Cardiac muscle cell (in vitro differentiated cells and primary cell): Measurements from ENCODE around the gene HES7. TPM values are rescaled to one million over a fixed set of nuclear protein-coding genes. Genes with fewer than 3 reads are reported as not detected.
A peak's percentile ranks its signal among the peaks of the same experiment; 100 is the strongest.

Source experiments
- DNase-seq, 2 donors: peaks; one replicate each; pipeline versions ENCODE4 v3.0.0 to v3.0.0-alpha.2; 2010 to 2017; ENCODE audit warnings: low read depth in 1 of 2, low spot score in 1 of 2
- H3K27ac ChIP-seq: fragments of 200-600 bp; sonication (generic); 2 replicates; pipeline ENCODE4 v1.5.1; 2016
- H3K27me3 ChIP-seq: fragments of 200-600 bp; sonication (generic); 2 replicates; pipeline ENCODE4 v1.6.0; 2016; ENCODE audit warnings: control low read depth
- H3K36me3 ChIP-seq: fragments of 200-600 bp; sonication (generic); 2 replicates; pipeline ENCODE4 v1.5.1; 2016; ENCODE audit warnings: control low read depth
- H3K4me1 ChIP-seq: fragments of 200-600 bp; sonication (generic); 2 replicates; pipeline ENCODE4 v1.8.1; 2017; ENCODE audit warnings: low read depth, mild to moderate bottlenecking, mixed run types
- H3K4me3 ChIP-seq: fragments of 200-600 bp; sonication (generic); 2 replicates; pipeline ENCODE4 v1.5.1; 2016; ENCODE audit warnings: mild to moderate bottlenecking
- H3K9me3 ChIP-seq: fragments of 200-600 bp; sonication (generic); 2 replicates; pipeline ENCODE4 v1.5.1; 2017; ENCODE audit warnings: low read depth, mild to moderate bottlenecking, control low read depth
- CTCF ChIP-seq: IDR thresholded peaks from 2 replicates; pipeline ENCODE4 v1.5.1; 2012; ENCODE audit warnings: low read depth, mild to moderate bottlenecking, low read length
- polyA plus RNA-seq: library from polyadenylated mRNA; unstranded; fragments of >200 nt; fragmentation: Nextera tagmentation; extraction: Ambion mirVana; gene quantifications from 2 replicates; pipeline ENCODE4 v1.2.1, GENCODE V29; 2016
- total RNA-seq: library from RNA; depleted of rRNA; stranded (reverse); fragments of >200 nt; gene quantifications from 2 replicates; pipeline ENCODE4 v1.2.3, GENCODE V29; 2016

The HES7 gene
- total and polyA plus RNA-seq, 2 experiments from 2014 or later: 1.1 to 6.2 TPM

- Histone ChIP-seq H3K4me3 (peak overlapping the region; percentile 64), H3K27me3 (peaks cover 65% of the 10 kb centered on the region), H3K36me3 (no peaks in the 10 kb centered on the region), H3K4me1 (no peaks in the 10 kb centered on the region), H3K27ac (no peak overlapping the region), H3K9me3 (no peaks in the 10 kb centered on the region)
- no peak for TF ChIP-seq CTCF
- DNase-seq: no peak
These were observed 6.4 kb downstream of the HES7 start for GRCh38 chr17:8117367-8117979.

- DNase-seq: no peak
- no peak for TF ChIP-seq CTCF
- Histone ChIP-seq H3K27me3 (peaks cover 67% of the 10 kb centered on the region), H3K36me3 (no peaks in the 10 kb centered on the region), H3K4me1 (no peaks in the 10 kb centered on the region), H3K4me3 (no peak overlapping the region), H3K9me3 (no peaks in the 10 kb centered on the region), H3K27ac (no peak overlapping the region)
These were observed 7.1 kb downstream of the HES7 start for GRCh38 chr17:8116776-8117175.

GRCh38 chr17:8110907-8111306, 13.0 kb downstream of the HES7 start:
- peaks cover 77% of the 10 kb centered on the region for H3K27me3 ChIP-seq
- no peaks in the 10 kb centered on the region for H3K9me3 ChIP-seq
- H3K27ac ChIP-seq: no peak overlapping the region
- TF ChIP-seq CTCF: no peak
- peaks cover 6% of the 10 kb centered on the region for H3K4me1 ChIP-seq
- DNase-seq: no peak
- H3K4me3 ChIP-seq: no peak overlapping the region
- no peaks in the 10 kb centered on the region for H3K36me3 ChIP-seq

GRCh38 chr17:8110456-8110804, 13.5 kb downstream of the HES7 start:
- Histone ChIP-seq H3K27me3 (peaks cover 72% of the 10 kb centered on the region), H3K4me3 (no peak overlapping the region), H3K9me3 (no peaks in the 10 kb centered on the region), H3K27ac (no peak overlapping the region), H3K4me1 (peaks cover 6% of the 10 kb centered on the region), H3K36me3 (no peaks in the 10 kb centered on the region)
- TF ChIP-seq CTCF: no peak
- DNase-seq: no peak

- peaks cover 6% of the 10 kb centered on the region for H3K4me1 ChIP-seq
- H3K4me3 ChIP-seq: peak overlapping the region; percentile 13
- H3K27ac ChIP-seq: no peak overlapping the region
- peak; percentile 83 for TF ChIP-seq CTCF
- no peaks in the 10 kb centered on the region for H3K9me3 ChIP-seq
- no peaks in the 10 kb centered on the region for H3K36me3 ChIP-seq
- peaks cover 67% of the 10 kb centered on the region for H3K27me3 ChIP-seq
- peak; percentile 48 to 77 for DNase-seq
These were observed 14.0 kb downstream of the HES7 start for GRCh38 chr17:8109661-8110455.
